ELR (cell line): ENCODE data around the gene MIEF1.
"Not testable (repeated sequence)": the region's sequence is repeated elsewhere in the genome, so short reads cannot be mapped to it uniquely, and the experiment has no call there.

Experiments used
- DNase-seq: peaks from one replicate; pipeline ENCODE4 v3.0.0-alpha.2; 2015; ENCODE audit warnings: low read depth

MIEF1 gene

DNA sequence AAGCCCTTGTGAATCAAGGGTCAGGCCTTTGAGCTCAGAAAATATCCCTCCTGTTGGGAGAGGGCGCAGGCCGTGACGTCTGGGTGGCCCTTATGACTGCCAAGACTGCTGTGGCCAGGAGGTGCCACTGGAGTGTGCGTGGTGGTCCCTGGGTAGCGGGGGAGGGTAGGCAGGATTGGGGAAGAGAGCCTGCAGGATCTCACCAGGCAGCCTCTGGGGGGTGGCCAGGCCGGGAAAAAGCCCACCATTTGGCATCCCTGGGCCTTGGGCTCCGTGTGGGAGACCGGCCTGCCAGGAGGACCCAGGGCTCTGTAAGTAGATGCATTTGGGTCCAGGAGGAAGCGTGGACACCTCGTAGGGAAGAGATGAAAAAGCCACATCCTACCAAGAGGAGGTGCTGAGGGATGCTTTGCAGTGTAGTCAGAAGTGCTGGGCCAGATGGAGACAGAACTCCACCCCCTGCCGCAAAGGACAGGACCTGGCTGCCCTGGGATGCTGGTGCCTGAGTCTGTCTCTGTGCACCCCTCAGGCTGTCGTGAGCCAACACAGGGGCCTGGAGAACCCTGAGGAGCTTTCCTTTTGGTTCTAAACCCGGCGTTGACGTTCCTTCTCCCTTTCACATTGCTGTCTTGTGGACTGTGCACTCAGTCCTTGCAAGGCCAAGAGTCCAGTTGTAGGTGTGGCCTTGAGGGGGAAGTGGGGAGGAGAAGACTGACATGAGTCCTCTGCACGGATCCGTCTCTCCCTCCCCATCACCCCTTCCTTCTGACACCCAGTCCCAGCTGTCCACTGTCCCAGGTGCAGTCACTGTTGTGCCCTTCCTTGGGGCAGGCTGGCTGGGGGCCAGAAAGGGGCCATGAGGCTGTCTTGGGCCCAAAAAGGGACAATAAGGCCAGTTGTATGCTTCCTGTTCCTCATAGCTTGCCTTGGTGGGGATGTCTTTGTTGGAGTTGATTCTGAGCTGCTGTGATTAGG, 12.7 kb upstream of the MIEF1 start:
- no peak for DNase-seq

DNA sequence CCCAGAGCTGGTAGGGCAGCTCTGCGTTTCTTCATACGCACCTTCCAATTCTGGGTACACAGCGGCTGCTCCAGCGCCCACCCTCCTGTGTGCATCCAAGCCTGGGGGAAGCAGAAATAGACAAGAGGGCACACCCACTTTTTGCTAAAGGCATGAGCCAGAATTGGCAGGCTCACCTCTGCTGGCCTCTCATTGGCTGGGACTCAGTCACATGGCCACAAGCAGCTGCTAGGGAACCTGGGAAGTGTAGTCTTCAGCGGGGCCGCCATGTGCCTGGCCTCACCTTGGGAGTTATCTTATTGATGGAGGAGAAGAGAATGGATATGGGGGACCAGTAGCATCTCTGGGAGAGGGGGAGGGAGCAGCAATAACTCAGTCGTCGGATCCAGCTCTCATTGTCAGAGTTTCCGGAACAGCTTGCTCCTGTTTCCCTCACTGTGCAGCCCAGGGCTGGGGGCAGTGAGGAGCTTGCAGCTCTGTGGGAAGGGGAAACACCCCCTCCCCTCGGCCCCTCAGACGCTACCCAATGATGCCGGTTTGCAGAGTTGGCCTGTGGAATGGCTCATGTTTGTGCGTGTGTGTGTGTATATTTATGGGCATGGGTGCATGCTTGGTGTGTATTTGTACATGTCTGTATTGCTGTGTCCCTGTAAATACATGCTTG, 11.8 kb upstream of the MIEF1 start:
- peak; percentile 76 for DNase-seq

DNA sequence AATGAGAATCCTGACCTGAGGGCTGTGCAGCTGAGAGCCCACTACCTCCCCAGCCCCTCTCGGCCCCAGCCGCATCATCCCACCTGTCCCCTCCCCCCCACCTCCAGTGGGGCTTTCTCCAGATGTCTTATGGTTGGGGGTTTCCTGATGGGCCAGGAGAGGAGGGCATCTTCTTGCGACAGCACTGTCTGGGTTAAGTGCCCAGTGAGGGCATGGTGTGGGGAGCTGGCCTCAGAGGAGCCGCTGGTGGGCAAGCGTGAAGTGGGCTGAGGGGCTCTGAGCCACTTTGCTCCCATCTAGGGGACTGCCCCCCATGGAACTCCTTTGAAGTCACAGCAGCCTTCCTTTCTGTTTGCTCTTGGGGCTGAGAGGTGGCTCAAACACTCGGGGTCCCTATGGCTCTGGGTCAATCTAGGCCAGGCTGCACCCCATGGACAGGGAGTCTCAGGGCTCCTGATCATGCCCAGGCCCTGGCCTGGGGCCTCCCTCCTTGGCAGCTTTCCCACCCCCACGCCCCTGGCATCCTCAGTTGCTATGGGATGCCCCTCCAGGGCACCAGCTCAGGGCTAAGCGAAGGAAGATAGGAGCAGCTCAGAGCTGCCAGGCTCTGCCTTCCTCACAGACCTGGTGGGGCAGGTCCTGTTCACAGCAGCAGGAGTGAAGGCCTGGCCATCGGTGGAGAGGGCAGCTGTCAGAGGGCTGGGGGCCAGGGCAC, 11.0 kb upstream of the MIEF1 start:
- DNase-seq = no peak

DNA sequence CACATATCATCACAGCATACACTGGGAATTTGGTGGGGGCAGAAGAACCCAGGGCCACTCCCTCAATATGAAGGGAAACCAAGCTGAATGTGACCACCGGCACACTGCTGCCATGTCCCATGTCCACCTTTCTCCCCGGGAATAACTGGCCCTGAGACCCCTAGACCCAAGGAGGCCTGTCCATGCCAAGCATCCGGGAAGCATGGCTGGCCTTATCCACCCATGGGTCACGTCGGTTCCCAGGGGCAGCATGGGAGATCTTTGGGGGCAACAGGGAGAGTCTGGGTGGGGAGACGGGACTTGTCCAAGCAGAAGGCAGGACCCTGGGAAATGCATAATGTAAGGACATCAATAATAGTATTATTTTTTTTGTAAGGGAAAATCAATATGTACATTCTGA, 10.4 kb upstream of the MIEF1 start:
- no peak for DNase-seq

DNA sequence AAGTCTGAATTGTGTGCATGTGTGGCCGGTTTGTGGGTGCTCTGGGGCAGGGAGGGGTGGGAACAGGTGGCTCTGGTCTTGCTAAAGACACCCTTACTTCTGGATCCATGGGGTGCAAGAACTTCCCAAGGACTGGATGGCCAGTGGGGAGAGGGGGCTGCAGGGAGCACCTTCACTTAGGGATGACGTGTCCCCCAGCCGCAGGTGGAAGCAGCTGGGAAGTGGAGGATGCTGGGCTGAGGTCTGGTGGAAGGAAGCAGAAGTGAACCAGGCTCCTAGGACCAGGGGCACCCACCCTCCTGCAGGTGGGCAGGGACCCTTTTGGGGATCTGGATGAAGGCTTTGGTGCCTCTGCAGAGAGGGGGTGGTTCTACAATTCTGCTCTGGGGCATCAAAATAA, 9.9 kb upstream of the MIEF1 start:
- no peak for DNase-seq

DNA sequence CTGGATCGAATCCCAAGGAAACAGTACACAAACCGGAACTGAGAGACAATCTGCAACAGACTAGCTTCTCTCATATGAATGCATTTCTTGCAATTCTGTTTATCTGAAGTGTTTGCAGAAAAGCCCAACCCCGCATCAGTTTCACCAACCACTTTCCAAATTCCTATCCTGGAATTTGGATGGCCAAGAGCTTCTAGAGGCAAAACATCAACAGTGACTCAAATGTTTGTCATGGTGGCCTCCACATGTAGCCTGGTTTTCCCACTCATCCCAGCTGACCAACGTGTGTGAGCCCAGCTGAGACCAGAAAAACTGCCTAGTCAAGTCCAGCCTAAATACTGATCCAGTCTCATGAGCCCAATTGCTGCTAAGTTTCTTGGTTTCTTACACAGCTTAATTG, 8.3 kb upstream of the MIEF1 start:
- peak; percentile 90 for DNase-seq

DNA sequence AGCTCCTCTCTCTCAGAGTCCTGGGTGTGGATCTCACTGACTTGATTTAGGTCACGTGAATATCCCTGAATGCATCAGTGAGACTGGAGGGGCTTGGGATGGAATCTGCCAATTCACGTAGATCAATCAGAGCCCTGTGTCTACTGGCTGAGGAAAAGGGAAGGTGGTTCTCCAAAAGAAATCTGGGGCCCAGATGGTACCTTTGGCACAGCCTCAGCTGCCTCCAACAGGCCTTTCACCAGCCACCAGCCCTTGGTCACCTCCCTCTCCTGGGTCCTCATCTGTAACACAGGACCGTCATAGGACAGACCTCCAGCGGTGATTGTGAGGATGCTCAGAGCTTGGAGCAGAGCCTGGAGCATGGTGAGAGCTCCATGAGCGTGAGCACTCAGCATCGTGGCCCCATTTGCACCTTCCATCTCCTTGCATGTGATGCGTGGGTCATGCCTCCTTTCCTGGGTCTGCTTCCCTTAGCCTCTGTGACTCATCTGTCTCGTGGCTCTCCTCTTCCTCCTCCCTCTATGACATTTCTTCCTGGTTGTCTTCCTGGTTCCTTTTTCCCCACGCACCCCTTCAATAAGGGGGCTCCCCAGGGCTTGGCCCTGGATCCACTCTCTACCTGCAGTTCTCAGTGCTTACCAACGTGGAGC, 7.5 kb upstream of the MIEF1 start:
- peak; percentile 66 for DNase-seq

DNA sequence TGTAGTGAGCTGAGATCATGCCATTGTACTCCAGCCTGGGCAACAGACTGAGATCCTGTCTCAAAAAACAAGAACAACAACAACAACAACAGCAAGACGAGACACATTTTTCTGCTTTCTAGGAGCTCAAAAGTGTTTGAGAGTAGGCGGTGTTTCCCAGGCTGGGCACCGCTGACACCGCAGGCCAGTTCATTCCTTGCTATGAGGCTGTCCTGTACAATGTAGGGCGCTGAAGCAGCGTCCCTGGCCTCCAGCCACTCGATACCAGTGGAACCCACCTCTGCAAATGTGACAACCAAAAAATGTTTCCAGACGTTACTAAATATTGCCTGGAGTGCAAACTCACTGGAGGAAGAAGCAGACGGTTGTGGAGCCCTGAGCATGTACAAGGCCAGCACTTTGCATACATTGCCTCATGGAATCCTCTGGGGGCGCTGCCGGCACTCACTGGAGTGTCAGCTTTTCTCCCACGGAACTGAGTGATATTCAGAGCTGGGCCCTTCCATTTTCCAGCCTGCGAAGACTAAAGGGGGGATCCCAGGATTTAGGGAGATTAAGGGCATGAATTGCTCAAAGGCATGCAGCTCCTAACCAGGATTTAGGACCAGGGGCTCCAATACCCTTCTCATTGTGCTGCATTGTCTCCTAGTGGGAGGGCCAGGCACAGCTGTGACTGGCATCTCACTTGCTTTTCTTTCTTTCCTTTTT, 5.8 kb upstream of the MIEF1 start:
- peak; percentile 76 for DNase-seq

DNA sequence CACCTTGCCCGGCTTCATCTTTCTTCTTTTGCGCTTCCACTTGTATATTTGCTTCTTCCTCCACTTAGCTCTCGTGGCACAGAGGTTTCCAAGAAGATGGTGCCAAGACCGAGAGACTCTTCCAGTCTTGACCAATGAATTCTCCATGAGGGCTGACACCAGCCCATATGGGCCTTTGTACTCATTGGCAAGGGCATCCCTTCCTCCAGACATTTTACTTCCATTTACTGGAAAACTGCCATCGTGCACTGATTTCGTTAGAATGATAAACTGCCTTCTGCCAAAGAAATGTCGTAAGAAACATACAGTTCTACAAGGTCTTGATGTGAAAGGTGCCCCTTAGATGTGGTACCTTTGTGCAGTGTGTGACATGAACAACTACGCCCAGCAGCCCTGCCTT, 4.7 kb upstream of the MIEF1 start:
- no peak for DNase-seq

DNA sequence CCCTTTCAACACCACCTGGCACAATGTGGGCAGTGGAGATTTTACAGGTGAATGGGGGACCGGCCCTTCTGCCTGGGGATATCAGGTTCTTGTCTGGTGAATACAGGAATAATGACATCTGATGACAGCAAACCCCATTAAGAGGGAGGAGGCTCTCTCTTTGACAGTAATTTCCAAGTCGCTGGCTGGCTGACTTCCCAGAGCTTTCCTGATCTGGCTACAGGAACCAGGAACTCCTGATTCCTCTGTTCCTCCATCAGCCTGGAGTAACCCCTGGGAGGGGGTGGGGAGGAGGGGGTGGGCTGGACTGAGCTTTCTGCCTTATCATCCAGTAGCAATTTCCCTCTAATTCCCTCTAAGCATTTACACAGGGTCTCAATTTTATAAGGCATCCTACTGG, 3.7 kb upstream of the MIEF1 start:
- DNase-seq = no peak

DNA sequence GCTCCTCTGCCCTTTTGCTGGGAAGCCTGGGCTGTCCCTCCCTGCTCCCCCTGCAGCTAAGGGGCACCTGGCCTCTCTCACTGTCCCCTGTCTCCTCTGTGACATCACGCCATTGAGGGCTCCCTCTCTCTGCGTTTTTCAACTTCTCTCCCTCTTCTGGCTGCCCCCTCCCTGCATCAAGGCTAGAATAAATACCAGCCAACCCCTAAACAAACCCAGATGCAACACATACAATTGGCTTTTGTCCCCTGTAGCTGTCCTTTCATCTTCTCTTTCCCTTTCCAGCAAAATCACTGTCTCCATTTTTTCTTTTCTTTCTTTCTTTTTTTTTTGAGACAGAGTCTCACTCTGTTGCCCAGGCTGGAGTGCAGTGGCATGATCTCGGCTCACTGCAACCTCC, 3.3 kb upstream of the MIEF1 start:
- DNase-seq = no peak

DNA sequence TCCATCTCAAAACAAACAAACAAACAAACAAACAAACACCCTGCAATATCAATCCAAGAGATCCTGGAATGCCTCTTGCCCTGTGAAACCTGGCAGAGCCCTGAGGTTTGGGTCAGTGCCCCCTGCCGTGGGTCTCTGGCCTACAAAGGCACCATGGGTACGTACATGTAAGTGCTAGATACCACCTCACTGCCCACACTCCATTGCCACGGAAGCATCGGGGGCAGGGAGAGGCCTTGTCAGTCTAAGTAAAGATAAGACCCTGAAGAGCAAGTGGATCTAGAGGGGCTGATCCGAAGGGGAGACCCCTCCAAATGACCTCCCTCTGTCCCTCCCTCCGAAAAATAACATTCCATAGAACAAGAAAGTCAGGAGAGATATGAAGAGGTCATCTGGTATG, 2.0 kb upstream of the MIEF1 start:
- DNase-seq = no peak

DNA sequence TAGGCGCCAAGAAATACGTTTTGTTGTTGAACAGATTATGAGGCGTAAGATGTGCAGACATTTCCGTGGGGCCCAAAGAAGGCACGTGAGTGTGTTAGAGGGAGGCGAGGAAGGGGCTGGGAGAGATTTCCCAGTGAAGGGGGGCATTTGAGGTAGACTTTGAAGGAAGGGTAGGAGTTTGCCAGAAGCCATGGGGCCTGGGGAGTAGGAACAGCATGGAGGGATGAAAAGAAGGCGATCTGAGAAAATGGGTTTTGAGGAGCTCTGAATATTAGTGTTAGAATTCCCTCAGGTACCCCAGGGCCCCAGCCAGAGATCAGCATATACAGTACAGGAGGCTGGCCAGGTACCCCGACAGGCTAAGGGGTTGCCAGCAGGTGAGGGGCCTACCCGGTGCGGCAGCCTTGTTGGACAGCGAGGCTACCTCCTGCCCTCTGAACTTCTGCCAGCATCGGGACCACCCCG, 414 bp upstream of the MIEF1 start:
- no peak for DNase-seq

DNA sequence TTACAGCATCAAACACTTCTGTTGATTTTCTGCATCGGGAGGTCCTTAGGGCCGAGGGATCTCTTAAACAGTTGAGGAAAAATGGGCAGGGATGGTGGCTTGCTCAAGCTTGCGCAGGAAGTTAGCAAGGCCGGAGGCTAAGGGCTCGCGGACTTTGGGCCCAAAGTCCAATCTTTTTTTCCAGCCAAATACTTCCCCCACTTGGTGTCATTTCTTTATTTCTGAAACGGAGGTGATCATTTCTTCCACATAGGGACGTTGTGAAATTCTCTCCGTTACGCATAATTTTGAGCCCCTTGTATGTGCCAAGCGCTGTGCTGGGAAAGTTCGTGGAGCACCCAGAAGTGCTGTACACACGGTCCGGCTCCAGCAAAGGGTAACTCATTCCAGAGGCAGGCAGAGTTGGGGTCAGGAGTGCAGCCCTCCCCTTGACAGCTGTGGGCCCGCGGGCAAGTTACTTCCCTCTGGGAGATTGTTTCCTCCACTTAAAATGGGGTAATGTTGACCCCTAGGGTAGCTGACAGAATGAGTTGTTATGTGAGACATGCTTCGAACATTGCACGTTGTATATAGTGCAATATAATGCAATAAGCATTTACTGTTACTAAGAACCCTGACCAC, 809 bp downstream of the MIEF1 start:
- peak; percentile 53 for DNase-seq

DNA sequence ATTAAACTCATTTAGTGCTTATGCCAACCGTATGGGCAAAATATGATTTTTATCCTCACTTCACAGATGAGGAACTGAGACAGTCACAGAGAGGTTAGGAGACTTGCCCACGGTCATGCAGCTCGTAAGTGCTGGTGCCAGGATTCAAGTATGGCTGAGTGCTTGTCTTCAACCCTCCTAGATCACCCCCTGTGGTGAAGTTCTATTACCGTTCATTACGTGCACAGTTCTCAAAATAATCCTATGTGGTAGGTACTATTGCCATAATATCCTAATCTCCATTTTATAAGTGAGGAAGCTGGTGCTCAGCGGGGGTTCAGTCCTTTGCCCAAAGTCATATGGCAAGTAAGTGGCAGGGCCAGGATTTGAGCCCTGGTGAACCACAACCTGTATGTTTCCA, 1.5 kb downstream of the MIEF1 start:
- DNase-seq = no peak

DNA sequence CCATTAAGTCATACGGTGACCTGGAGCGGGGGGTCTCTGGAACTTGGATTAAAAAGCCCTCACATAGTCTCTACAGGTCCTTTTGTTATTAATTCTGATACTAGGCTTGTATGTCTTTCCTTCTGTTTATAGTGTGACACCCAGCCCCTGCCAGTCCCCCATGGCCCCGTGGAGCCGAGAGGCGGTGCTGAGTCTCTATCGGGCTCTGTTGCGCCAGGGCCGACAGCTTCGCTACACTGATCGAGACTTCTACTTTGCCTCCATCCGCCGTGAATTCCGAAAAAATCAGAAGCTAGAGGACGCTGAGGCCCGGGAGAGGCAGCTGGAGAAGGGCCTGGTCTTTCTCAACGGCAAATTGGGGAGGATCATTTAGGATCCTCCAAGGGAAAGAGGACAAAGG, 2.0 kb downstream of the MIEF1 start:
- DNase-seq = no peak

DNA sequence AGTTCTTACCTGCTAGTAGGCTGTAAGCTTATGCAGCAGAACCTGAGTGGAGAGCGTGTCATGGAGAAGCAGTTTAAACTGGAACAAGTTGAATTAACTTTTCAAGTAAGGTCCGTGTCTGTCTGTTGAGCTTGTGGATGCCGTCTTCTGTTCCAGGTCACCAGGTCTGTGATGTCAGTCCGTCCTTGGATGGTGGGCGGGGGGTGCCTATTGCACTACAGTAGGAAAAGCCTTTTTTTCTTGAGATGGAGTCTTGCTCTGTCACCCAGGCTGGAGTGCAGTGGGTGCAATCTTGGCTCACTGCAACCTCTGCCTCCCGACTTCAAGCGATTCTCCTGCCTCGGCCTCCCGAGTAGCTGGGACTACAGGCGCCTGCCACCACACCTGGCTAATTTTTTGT, 4.9 kb downstream of the MIEF1 start:
- not testable (repeated sequence) for DNase-seq

DNA sequence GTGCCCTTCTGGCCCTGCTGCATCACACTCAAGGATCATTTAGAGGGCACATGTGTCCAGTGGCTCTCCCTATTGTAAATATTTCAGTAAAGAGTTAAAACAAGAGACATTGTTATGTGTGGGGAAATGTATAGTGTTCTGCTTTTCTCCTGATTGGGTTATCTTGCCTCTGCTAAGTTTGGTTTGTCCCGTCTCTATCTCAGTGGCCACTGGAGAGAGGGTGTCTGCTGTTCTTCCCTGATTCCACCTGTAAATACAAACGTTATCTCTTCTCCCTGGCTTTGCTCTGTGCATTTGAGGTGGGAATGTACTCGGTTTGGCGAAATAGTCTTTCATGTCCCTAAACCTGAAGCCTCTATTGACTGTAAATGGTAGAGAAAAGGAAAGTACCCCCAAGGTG, 6.3 kb downstream of the MIEF1 start:
- DNase-seq = no peak

DNA sequence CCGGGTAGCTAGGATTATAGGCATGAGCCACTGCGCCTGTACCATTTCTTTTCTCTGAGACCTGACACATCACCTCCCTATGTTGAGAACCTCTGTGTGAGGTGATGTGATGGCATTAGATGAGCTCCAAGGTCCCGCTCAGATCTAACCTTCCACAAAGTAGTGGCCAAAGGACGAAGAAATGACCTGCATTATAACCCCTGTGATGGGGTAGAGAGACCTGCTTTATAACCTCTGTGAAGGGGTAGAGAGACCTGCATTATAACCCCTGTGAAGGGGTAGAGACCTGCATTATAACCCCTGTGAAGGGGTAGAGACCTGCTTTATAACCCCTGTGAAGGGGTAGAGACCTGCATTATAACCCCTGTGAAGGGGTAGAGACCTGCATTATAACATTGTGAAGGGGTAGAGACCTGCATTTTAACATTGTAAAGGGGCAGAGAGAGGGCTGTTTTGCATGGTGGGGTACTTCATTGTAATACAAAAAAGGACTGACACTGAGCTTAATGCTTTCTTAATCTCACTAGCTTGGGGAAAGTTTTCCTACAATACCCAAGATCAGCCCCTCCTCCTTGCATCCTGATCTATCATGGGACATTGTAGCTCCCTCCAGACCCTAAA, 8.5 kb downstream of the MIEF1 start:
- no peak for DNase-seq

DNA sequence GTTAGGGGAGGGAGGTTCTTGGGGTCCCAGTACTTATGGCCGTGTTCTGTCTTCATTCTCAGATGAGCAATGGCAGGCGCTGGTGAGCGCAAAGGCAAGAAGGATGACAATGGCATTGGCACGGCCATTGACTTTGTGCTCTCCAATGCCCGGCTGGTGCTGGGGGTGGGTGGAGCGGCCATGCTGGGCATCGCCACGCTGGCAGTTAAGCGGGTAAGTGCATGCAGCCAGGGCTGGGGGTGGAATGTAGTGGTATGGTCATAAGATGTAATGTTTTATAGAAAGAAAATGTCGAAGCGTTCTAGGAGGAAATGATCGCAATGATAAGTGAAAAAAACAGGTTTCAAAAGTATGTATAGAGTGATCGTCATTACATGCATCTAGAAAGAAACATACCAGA, 9.1 kb downstream of the MIEF1 start:
- DNase-seq = no peak

DNA sequence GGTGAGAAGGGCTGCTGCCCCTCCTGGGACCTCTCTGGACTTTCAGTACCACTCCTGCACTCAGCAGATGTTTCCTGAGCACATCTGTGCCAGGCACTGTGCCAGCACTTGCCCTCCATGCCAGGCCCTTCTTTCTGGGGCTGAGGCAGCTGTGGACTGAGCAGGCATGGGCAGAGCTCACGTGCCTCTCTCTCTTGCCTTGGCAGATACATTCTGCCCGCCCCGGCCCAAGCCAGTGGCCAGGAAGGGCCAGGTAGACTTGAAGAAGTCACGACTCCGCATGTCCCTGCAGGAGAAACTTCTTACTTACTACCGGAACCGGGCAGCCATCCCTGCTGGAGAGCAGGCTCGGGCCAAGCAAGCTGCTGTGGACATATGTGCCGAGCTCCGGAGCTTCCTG, 9.9 kb downstream of the MIEF1 start:
- DNase-seq = no peak
